Mucosa of descending colon (tissue), 3 donors: ENCODE data around the gene ARID1A. TPM values are rescaled to one million over a fixed set of nuclear protein-coding genes. Genes with fewer than 3 reads are reported as not detected.

Experiments
- ATAC-seq: fragments of 200-7000 bp; cut with Tn5 transposase; one replicate; pipeline ENCODE4 v1.9.1; 2020; ENCODE audit warnings: mild to moderate bottlenecking, moderate library complexity
- DNase-seq, 3 donors: peaks; one replicate each; pipeline ENCODE4 v3.0.0-alpha.2; 2020
- H3K36me3 ChIP-seq: fragments of 200-600 bp; one replicate; pipeline ENCODE4 v1.8.0; 2021; ENCODE audit warnings: low read depth, mild to moderate bottlenecking
- H3K4me1 ChIP-seq: fragments of 200-600 bp; one replicate; pipeline ENCODE4 v1.8.0; 2021; ENCODE audit warnings: low read depth, mild to moderate bottlenecking
- H3K4me3 ChIP-seq: fragments of 200-600 bp; one replicate; pipeline ENCODE4 v1.8.0; 2021; ENCODE audit warnings: mild to moderate bottlenecking
- H3K9me3 ChIP-seq: fragments of 200-600 bp; one replicate; pipeline ENCODE4 v1.8.0; 2021; ENCODE audit warnings: mild to moderate bottlenecking
- CTCF ChIP-seq: fragments of 200-600 bp; IDR thresholded peaks from one replicate; pipeline ENCODE4 v1.8.0; 2022; ENCODE audit warnings: antibody characterized with exemption, mild to moderate bottlenecking
- intact Hi-C, 2 donors: fragments of 100-400 bp; cut with DNase I in 1 of 2; cut with micrococcal nuclease in 1 of 2; formaldehyde crosslinking; loops; one replicate each; pipeline versions ENCODE4 v1.11.0 to v1.11.1; 2022; cut with DNase I, micrococcal nuclease
- total RNA-seq, 3 donors: library from RNA; stranded (reverse); fragmentation: NEBNext Ultra II Directional in 2 of 3; extraction: Animal tissue kit (Norgen Biotek cat#: 25700) in 2 of 3; gene quantifications; one replicate each; pipeline versions ENCODE4 v1.2.1 to v1.2.4, GENCODE V29; 2021 to 2023
- donor health status: DM: no; HTN: no; CAD: no; lungs with moderate emphysema.
- donor health status: DM: no; HTN: no; CAD: no.
- donor health status: DM: no; HTN: yes; CAD: no.

Gene ARID1A
- total RNA-seq, 3 donors from 2014 or later, result 59.9 to 81.2 (median 65.4) TPM

DNA sequence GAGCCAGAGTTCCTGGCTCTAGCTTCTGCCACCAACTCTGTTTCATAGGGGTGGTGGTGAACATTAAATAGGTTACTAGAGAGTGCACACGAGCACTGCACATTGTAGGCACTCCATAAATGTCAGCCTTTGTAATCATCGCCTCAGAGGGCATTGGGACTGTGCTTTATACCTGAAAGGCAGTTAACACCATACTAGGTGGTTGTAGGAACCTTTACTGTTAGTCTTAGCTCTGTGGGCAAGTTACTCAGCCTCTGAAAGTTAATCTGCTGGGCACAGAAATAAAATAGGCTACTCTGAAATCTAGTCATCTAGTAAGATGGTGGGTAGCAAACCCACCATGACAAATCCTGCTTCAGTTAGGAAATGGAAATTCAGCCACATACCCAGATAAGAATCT lies 37.6 kb downstream of the ARID1A start:
- intact Hi-C loops, result no loop called here
- Histone ChIP-seq H3K4me3 (no peak overlapping the region), H3K4me1 (peaks cover 3% of the 10 kb centered on the region), H3K36me3 (no peaks in the 10 kb centered on the region), H3K9me3 (no peaks in the 10 kb centered on the region)
- ATAC-seq (no peak), DNase-seq (no peak)
- TF ChIP-seq CTCF, result no peak

GRCh38 chr1:26733982-26734381 lies 38.2 kb downstream of the ARID1A start:
- DNase-seq (no peak), ATAC-seq (no peak)
- Histone ChIP-seq H3K9me3 (no peaks in the 10 kb centered on the region), H3K36me3 (no peaks in the 10 kb centered on the region), H3K4me1 (peaks cover 3% of the 10 kb centered on the region), H3K4me3 (no peak overlapping the region)
- no peak for TF ChIP-seq CTCF
- intact Hi-C loops, result no loop called here

GRCh38 chr1:26734501-26735058 lies 38.8 kb downstream of the ARID1A start:
- intact Hi-C loops, result no loop called here
- Histone ChIP-seq H3K36me3 (no peaks in the 10 kb centered on the region), H3K4me1 (peaks cover 9% of the 10 kb centered on the region), H3K4me3 (no peak overlapping the region), H3K9me3 (no peaks in the 10 kb centered on the region)
- TF ChIP-seq CTCF, result no peak
- DNase-seq, result no peak
- ATAC-seq, result no peak

DNA sequence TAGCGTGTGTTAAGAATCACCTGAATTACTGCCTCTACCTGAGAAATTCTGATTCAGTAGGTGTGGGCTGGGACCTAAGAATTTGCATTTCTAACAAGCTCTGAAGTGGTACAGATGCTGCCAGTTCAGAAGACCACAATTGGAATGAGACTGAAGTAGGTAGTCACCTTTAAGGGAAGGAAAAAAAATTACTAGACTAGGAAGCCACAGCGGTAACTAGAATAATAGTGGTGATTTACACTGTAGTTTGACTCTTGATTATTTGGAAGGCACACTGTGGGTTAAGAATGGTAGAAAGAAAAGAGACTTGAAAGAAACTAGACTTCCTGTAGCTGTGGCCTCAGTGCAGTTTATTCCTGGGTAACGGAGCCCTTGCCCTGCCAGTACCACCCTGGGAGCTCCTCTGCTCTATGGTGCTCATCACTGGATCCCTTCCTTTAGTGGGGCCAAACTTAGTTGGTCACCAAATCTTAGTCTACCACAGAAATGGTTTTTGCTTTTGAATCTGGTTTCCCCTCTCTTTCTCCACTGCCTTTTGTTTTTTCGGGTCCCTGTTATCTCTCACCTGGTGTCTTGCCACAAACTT lies 43.6 kb downstream of the ARID1A start:
- no peak for TF ChIP-seq CTCF
- intact Hi-C loops, result no loop called here
- peaks cover 5% of the 10 kb centered on the region for H3K36me3 ChIP-seq
- no peaks in the 10 kb centered on the region for H3K9me3 ChIP-seq
- no peak overlapping the region for H3K4me3 ChIP-seq
- no peak for ATAC-seq
- H3K4me1 ChIP-seq, result peaks cover 31% of the 10 kb centered on the region
- no peak for DNase-seq

DNA sequence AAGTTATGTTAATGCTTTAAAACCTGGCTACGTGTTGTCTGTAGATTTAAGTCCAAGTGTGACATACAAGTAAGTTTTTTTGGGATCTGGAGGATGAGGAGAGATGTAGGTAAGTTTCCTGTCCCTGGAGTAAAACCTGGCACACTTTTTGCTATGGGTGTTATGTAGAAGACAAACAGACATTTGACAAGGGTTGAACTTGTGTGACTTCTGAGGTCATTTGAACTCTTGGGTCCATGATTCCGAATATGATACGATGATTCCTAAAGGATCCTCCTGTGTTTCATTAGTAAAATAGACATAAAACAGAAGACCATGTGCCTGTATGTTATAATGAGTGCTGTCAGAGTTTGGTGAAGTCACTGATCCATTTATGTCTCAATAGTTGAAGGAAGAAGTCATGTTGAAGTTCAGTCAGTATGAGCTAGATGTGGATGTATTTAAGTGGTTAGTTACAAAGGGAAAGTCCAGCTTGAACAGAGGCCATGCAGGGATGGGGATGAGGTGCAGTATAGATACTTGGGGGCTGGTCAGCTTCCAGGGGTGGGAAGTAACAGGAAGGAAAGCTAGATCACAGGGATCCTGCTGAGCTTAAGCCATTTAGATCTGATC lies 44.3 kb downstream of the ARID1A start:
- Histone ChIP-seq H3K4me3 (no peak overlapping the region), H3K4me1 (peaks cover 37% of the 10 kb centered on the region), H3K36me3 (peaks cover 5% of the 10 kb centered on the region), H3K9me3 (no peaks in the 10 kb centered on the region)
- intact Hi-C loops, result no loop called here
- DNase-seq (no peak), ATAC-seq (no peak)
- no peak for TF ChIP-seq CTCF
